Rectal smooth muscle tissue (tissue), 1 donor: ENCODE results near the gene MED27.

Source experiments
- H3K27ac ChIP-seq: one replicate; pipeline ENCODE4 v1.7.0; 2013; ENCODE audit warnings: low read depth, low read length, inconsistent platforms
- H3K27me3 ChIP-seq: one replicate; pipeline ENCODE4 v1.7.0; 2013; ENCODE audit warnings: low read length; ENCODE audit not compliant: control insufficient read depth, insufficient read depth
- H3K36me3 ChIP-seq: one replicate; pipeline ENCODE4 v1.7.0; 2013; ENCODE audit warnings: low read length; ENCODE audit not compliant: control insufficient read depth, insufficient read depth
- H3K4me1 ChIP-seq: one replicate; pipeline ENCODE4 v1.7.0; 2013; ENCODE audit warnings: low read length; ENCODE audit not compliant: control insufficient read depth, insufficient read depth
- H3K4me3 ChIP-seq: one replicate; pipeline ENCODE4 v1.7.0; 2013; ENCODE audit warnings: low read length
- H3K9ac ChIP-seq: one replicate; pipeline ENCODE4 v1.7.0; 2013; ENCODE audit warnings: low read length

The MED27 gene

DNA sequence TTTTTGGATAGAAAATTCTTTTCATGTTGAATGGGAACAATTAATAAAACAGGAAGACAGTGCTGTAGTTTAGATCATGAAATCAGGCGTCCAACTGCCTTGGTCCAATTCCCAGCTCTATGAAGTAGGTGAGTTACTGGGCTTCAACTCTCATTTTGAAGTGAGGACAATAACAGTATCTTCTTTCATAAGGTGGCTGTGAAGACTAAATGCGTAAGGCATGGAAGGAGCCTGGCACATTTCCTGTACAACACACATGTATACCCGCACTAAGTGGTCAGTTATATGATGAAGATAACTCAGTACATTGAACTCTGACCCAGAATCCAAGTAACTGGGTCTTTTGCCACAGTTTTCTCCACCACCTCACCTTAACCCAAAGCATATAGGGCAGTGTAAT is 120.6 kb downstream of the MED27 start:
- no peaks in the 10 kb centered on the region for H3K4me1 ChIP-seq
- H3K27me3 ChIP-seq: no peaks in the 10 kb centered on the region
- no peaks in the 10 kb centered on the region for H3K36me3 ChIP-seq
- H3K27ac ChIP-seq: no peak overlapping the region
- no peak overlapping the region for H3K4me3 ChIP-seq
- H3K9ac ChIP-seq: no peak overlapping the region

DNA sequence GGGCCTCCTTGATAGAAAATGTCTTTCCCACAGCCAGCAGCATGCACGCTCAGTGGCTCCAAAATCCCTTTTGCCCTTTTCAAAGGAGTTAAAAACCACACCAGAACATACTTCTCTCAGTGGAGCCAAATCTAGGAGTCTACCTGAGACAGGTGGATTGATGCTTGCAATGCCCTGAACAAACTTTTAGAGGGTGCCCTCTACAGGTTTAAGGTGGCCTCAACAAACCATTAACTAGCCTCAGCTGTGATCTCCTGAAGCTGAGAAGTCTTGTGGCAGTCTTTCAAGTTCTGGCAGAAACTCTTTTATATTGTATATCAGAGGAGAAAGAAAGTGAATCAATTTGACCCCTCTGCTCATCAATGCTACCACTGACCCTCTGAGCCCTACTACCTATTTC is 125.4 kb downstream of the MED27 start:
- no peak overlapping the region for H3K27ac ChIP-seq
- H3K27me3 ChIP-seq: no peaks in the 10 kb centered on the region
- no peak overlapping the region for H3K9ac ChIP-seq
- H3K4me1 ChIP-seq: no peaks in the 10 kb centered on the region
- no peak overlapping the region for H3K4me3 ChIP-seq
- H3K36me3 ChIP-seq: no peaks in the 10 kb centered on the region

DNA sequence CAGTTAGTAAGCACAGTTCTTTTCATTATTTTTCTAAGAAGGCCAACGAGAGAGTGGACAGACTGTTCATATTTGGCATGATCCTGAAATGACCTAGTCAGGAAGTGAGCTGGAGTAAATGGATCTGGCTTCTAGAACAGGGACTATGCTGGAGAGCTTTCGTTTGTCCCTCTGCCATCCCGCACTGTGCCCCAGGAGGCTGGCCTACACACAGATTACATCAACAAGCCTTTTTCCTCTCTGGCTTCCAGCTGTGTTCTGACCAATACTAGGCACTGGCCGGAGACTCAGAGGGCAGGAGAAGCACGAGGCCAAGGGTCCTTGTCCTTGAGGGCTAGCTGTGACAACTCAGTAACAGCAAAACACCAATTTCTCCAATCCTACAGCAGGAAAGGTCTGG is 127.8 kb downstream of the MED27 start:
- no peaks in the 10 kb centered on the region for H3K36me3 ChIP-seq
- no peak overlapping the region for H3K9ac ChIP-seq
- no peak overlapping the region for H3K4me3 ChIP-seq
- no peak overlapping the region for H3K27ac ChIP-seq
- no peaks in the 10 kb centered on the region for H3K4me1 ChIP-seq
- no peaks in the 10 kb centered on the region for H3K27me3 ChIP-seq

DNA sequence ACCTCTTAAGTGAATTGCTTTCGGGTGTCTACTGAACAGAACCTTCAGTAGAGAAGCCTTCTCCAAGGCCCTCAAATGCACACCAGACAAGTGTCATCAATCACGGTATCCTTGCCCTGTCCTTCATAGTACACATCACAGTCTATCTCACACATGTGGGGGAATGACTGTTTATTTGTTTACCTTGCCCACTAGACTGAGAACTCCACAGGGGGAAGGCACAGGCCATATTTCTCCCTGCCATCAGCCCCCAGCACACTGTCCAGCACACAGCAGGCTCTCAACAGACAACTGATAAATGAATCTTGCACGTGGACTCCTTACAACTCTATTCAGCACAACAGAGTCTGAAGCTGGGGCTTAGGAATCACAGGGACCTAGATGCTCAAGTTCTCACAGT is 128.5 kb downstream of the MED27 start:
- Histone ChIP-seq H3K4me3 (no peak overlapping the region), H3K27ac (no peak overlapping the region), H3K36me3 (no peaks in the 10 kb centered on the region), H3K4me1 (no peaks in the 10 kb centered on the region), H3K27me3 (no peaks in the 10 kb centered on the region), H3K9ac (no peak overlapping the region)

DNA sequence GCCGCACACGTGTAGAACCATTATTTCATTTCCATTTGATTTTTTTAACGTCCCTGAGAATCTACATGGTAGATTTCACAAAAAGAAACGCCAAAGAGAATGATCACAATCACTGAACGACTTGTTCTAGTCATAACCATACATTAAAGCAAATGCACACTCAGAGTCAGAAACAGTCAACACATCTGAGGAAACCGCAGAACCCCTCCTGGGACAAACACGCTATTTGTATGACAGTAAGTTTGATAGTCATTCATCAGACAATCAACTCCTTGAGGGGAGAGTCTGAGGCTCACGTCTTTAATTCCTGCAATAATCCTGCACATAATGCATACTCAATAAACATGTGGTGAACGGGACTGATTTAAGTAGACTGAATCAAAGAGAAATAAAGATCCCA is 129.2 kb downstream of the MED27 start:
- Histone ChIP-seq H3K4me3 (no peak overlapping the region), H3K27me3 (no peaks in the 10 kb centered on the region), H3K9ac (no peak overlapping the region), H3K27ac (no peak overlapping the region), H3K36me3 (no peaks in the 10 kb centered on the region), H3K4me1 (no peaks in the 10 kb centered on the region)

DNA sequence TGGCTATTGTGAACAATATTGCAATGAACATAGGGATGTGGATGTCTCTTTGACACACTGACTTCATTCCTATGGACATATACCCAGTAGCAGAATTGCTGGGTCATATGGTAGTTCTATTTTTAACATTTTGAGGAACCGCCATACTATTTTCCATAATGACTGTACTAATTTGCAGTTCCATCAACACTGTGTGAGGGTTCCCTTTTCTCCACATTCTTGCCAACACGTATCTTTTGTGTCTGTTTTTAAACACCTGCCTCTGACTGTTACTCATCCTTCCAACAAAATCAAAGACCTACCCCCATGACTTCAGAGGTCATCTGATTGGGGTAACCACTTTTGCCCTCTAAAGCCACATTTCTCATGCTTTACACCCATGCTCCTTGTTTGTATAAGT is 133.5 kb downstream of the MED27 start:
- Histone ChIP-seq H3K27ac (no peak overlapping the region), H3K27me3 (no peaks in the 10 kb centered on the region), H3K4me1 (no peaks in the 10 kb centered on the region), H3K9ac (no peak overlapping the region), H3K4me3 (no peak overlapping the region), H3K36me3 (no peaks in the 10 kb centered on the region)

DNA sequence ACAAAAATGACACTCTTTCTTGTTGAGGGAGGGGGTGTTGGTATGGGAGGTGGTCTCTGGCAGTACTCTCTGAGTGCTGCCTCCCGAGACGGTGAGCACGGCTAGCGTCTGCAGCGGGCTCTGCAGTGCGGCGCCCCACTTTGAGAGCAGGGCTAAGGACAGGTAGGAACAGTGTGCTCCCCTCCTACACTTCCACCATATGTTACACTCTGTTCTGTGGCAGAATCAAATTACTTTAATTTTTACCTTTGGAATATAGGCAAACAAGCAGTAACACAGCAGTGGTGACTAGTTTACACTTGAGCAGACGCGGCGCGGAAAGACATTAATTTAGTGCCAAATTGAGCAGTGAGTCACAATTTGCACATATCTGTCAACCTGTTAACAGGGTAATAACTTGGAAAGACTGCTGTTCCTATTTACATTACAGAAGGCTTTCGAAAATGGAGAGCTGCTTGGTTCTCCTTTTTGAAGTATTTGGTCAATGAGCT is 136.3 kb downstream of the MED27 start:
- Histone ChIP-seq H3K27me3 (no peaks in the 10 kb centered on the region), H3K4me1 (no peaks in the 10 kb centered on the region), H3K4me3 (no peak overlapping the region), H3K9ac (no peak overlapping the region), H3K36me3 (no peaks in the 10 kb centered on the region), H3K27ac (no peak overlapping the region)

DNA sequence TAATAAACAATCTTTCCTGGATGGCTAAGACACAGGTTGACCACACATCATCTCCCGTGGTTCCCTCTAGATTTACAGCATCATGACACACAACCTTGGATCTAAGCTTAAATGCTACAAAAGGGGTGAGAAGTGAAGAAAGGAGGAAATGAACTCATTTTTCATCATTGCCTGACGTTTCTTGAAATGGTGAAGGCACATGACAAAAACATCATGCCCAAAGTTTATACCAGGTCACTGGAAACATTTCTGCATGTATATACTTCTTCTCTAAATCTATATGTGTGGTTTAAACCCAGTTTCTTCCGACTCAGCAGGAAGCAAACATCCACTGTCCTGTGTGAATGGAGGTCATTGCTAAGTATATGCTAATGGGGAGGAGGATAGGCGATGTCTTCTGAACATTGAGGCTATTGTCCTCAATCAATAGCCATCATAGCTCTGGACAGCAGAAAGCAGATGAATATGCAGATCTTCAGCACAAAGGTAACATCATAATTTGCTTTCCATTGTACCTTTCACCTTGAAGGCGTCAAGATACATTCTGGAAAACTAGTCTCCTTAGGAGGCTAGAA is 137.4 kb downstream of the MED27 start:
- Histone ChIP-seq H3K27me3 (no peaks in the 10 kb centered on the region), H3K4me3 (no peak overlapping the region), H3K36me3 (peaks cover 2% of the 10 kb centered on the region), H3K9ac (no peak overlapping the region), H3K27ac (no peak overlapping the region), H3K4me1 (no peaks in the 10 kb centered on the region)

DNA sequence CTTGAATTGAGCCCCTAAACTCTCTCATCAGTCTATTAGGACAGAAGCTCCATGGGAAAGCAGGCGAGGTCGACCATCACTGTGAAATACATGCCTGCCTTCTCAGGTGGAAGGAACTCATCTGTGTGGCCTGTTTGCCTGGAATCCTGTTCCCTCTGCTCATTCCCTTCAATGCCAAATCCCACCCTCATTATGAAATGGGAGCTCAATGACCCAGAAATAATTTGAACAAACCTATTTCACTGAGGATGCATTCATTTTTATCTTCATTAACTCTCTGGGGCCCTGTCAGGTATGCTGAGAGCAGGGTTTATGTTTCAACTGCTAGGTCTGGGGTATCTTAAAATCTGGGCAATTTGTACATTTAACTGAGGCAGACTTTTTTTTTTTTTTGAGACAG is 142.2 kb downstream of the MED27 start:
- no peak overlapping the region for H3K4me3 ChIP-seq
- no peak overlapping the region for H3K27ac ChIP-seq
- H3K9ac ChIP-seq: no peak overlapping the region
- H3K4me1 ChIP-seq: no peaks in the 10 kb centered on the region
- H3K36me3 ChIP-seq: peaks cover 3% of the 10 kb centered on the region
- no peaks in the 10 kb centered on the region for H3K27me3 ChIP-seq

DNA sequence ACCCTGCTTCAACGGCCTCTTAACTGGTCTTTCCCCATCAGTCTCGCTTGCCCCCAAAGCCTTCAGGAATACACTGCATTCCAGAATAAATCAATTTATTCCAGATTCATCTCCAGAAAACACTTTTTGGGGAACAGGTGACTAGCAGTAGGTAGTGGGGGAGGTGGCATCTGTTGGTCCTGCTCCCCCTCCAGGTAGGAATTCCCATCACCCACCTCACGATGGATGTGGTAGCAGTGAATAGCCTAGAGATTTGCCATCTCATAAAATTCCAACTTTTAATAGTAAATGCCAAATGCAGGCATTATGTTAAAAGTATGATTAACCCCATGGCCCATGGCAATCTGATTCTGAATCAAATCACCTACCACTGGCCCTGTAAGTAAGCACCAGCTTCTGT is 142.7 kb downstream of the MED27 start:
- H3K27ac ChIP-seq: no peak overlapping the region
- no peaks in the 10 kb centered on the region for H3K4me1 ChIP-seq
- H3K27me3 ChIP-seq: no peaks in the 10 kb centered on the region
- no peak overlapping the region for H3K4me3 ChIP-seq
- H3K36me3 ChIP-seq: peaks cover 3% of the 10 kb centered on the region
- no peak overlapping the region for H3K9ac ChIP-seq

DNA sequence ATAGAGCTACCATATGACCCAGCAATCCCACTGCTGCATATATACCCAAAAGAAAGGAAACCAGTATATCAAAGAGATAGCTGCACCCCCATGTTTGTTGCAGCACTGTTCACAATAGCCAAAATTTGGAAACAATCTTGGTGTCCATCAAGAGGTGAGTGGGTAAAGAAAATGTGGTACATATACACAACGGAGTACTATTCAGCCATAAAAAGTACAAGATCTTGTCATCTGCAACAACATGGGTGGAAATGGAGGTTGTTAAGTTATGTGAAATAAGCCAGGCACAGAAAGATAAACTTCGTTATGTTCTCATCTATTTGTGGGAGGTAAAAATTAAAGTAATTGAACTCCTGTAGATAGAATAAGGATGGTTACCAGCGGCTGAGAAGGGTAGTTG is 145.0 kb downstream of the MED27 start:
- H3K4me1 ChIP-seq: no peaks in the 10 kb centered on the region

DNA sequence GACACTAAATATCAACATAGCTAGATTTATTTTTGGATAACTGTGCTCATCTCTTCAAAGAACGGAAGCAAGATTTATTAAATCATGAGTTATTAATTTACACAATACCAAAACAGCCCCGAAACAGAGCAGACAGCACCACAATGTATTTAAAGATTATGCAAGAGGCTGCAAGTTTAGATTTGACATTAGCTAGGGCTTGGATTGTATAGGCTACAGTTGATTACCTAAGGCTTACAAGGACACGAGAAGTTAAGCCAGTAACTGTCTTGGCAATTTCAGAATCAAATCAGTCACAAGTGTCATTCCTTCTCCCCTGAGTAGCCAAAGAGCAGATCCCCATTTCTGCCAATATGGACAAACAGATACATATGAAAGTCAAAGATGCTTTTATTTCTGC is 152.6 kb downstream of the MED27 start:
- Histone ChIP-seq H3K27me3 (no peaks in the 10 kb centered on the region), H3K27ac (no peak overlapping the region), H3K4me1 (no peaks in the 10 kb centered on the region), H3K4me3 (no peak overlapping the region), H3K9ac (no peak overlapping the region), H3K36me3 (no peaks in the 10 kb centered on the region)

More for the DNA sequence above, 145.0 kb downstream of the MED27 start:
- no peak overlapping the region for H3K4me3 ChIP-seq
- H3K27ac ChIP-seq: no peak overlapping the region
- no peak overlapping the region for H3K9ac ChIP-seq
- no peaks in the 10 kb centered on the region for H3K27me3 ChIP-seq
- peaks cover 3% of the 10 kb centered on the region for H3K36me3 ChIP-seq

DNA sequence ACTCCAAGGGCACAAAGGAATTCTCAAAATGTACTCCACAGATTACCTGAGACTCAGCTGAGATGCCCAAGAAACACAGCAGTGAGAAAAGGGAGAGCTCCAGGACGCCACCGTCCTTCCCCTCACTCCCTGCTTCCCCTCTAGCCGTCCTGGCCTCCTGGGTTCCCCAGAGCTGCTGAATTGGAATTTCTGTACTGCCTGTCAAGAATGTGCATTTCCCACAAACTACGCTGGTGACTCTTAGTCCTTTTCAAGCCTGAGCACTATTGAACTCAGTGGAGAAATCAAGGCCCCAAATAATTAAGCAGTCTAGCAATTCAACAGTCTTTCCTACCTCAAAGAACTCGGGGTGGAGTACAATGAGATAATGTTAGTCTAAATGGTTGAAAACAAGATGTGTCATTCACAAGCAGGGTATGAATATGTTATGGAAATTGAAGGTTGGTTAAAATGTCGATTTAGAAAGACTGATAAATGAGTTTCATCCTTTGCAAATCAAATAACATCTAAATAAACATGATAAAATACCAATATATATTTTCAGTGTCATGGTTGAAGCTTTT is 153.2 kb downstream of the MED27 start:
- no peaks in the 10 kb centered on the region for H3K27me3 ChIP-seq
- no peaks in the 10 kb centered on the region for H3K36me3 ChIP-seq
- no peak overlapping the region for H3K9ac ChIP-seq
- H3K4me3 ChIP-seq: no peak overlapping the region
- no peaks in the 10 kb centered on the region for H3K4me1 ChIP-seq
- H3K27ac ChIP-seq: no peak overlapping the region
